HepG2 (cell line): ENCODE results near the gene AGXT. TPM values are rescaled to one million over a fixed set of nuclear protein-coding genes. Genes with fewer than 3 reads are reported as not detected.

Experiments
- ADNP ChIP-seq: sonication (generic); formaldehyde crosslinking; IDR thresholded peaks from 2 replicates; pipeline ENCODE4 v1.4.0; 2020; ENCODE audit warnings: missing genetic modification reagents
- CENPBD1 ChIP-seq: sonication (generic); formaldehyde crosslinking; IDR thresholded peaks from 2 replicates; pipeline ENCODE4 v1.8.0; 2022; ENCODE audit warnings: missing genetic modification reagents, low read depth, mild to moderate bottlenecking, borderline replicate concordance
- CHD4 ChIP-seq: fragments of 200-600 bp; sonication (generic); IDR thresholded peaks from 2 replicates; pipeline ENCODE4 v1.7.0; 2017; ENCODE audit warnings: mild to moderate bottlenecking, low read length, borderline replicate concordance
- CTCF ChIP-seq: sonication (generic); formaldehyde crosslinking; IDR thresholded peaks from 2 replicates; pipeline ENCODE4 v1.5.0; 2020; ENCODE audit warnings: mild to moderate bottlenecking, missing genetic modification reagents, moderate library complexity
- DZIP1 ChIP-seq: sonication (generic); formaldehyde crosslinking; IDR thresholded peaks from 2 replicates; pipeline ENCODE4 v1.5.0; 2020; ENCODE audit warnings: mild to moderate bottlenecking, missing genetic modification reagents
- ERF ChIP-seq: IDR thresholded peaks from 2 replicates; pipeline ENCODE4 v1.6.1; 2018; ENCODE audit warnings: missing biosample characterization, missing genetic modification reagents
- GTF3A ChIP-seq: sonication (generic); formaldehyde crosslinking; conservative IDR thresholded peaks from 2 replicates; pipeline ENCODE4 v1.4.0; 2020; ENCODE audit warnings: mild to moderate bottlenecking, missing genetic modification reagents
- NFE2L2 ChIP-seq: fragments of 150-350 bp; IDR thresholded peaks from 2 replicates; pipeline ENCODE4 v1.6.1; 2014; ENCODE audit warnings: low read length
- NFKB2 ChIP-seq: sonication (generic); formaldehyde crosslinking; IDR thresholded peaks from 2 replicates; pipeline ENCODE4 v1.4.0; 2020; ENCODE audit warnings: missing genetic modification reagents, borderline replicate concordance
- NR2F6 ChIP-seq, 2 experiments: IDR thresholded peaks; 2 replicates each; pipeline ENCODE4 v1.6.1; 2016; ENCODE audit warnings: antibody characterized with exemption in 1 of 2, mild to moderate bottlenecking in 1 of 2
- SRY ChIP-seq: sonication (generic); formaldehyde crosslinking; IDR thresholded peaks from 2 replicates; pipeline ENCODE4 v1.8.0; 2022; ENCODE audit warnings: mild to moderate bottlenecking, missing genetic modification reagents
- TEAD2 ChIP-seq: sonication (generic); formaldehyde crosslinking; IDR thresholded peaks from 2 replicates; pipeline ENCODE4 v1.9.0; 2021; ENCODE audit warnings: missing genetic modification reagents
- THAP7 ChIP-seq: sonication (generic); formaldehyde crosslinking; IDR thresholded peaks from 2 replicates; pipeline ENCODE4 v1.8.1; 2023; ENCODE audit warnings: mild to moderate bottlenecking, missing genetic modification reagents
- TP53 ChIP-seq: sonication (generic); formaldehyde crosslinking; conservative IDR thresholded peaks from 2 replicates; pipeline ENCODE4 v1.4.0; 2020; ENCODE audit warnings: missing genetic modification reagents
- XRCC5 ChIP-seq: fragments of 200-400 bp; formaldehyde crosslinking; optimal IDR thresholded peaks from 2 replicates; pipeline ENCODE3; 2017; ENCODE audit warnings: mild to moderate bottlenecking, low read length
- ZFX ChIP-seq: sonication (generic); formaldehyde crosslinking; IDR thresholded peaks from 2 replicates; pipeline ENCODE4 v1.4.0; 2020; ENCODE audit warnings: mild to moderate bottlenecking, low read depth, missing genetic modification reagents, moderate library complexity
- ZNF230 ChIP-seq: sonication (generic); formaldehyde crosslinking; IDR thresholded peaks from 2 replicates; pipeline ENCODE4 v1.4.0; 2020; ENCODE audit warnings: mild to moderate bottlenecking, missing genetic modification reagents
- ZNF331 ChIP-seq: sonication (generic); formaldehyde crosslinking; IDR thresholded peaks from 2 replicates; pipeline ENCODE4 v1.4.0; 2020; ENCODE audit warnings: missing genetic modification reagents
- ZNF614 ChIP-seq: IDR thresholded peaks from 2 replicates; pipeline ENCODE4 v1.6.1; 2018; ENCODE audit warnings: missing biosample characterization, missing genetic modification reagents, inconsistent platforms, borderline replicate concordance
- ZNF619 ChIP-seq: sonication (generic); formaldehyde crosslinking; IDR thresholded peaks from 2 replicates; pipeline ENCODE4 v1.4.0; 2020; ENCODE audit warnings: mild to moderate bottlenecking, missing genetic modification reagents
- ZNF644 ChIP-seq: IDR thresholded peaks from 2 replicates; pipeline ENCODE4 v1.6.1; 2016; ENCODE audit warnings: low read depth
- ZNF691 ChIP-seq: sonication (generic); formaldehyde crosslinking; IDR thresholded peaks from 2 replicates; pipeline ENCODE4 v1.4.0; 2020; ENCODE audit warnings: missing genetic modification reagents, low read depth, mild to moderate bottlenecking, borderline replicate concordance
- ZNF850 ChIP-seq: sonication (generic); formaldehyde crosslinking; conservative IDR thresholded peaks from 2 replicates; pipeline ENCODE4 v1.9.0; 2021; ENCODE audit warnings: mild to moderate bottlenecking, missing genetic modification reagents
- ZSCAN20 ChIP-seq: sonication (generic); formaldehyde crosslinking; IDR thresholded peaks from 2 replicates; pipeline ENCODE4 v1.4.0; 2020; ENCODE audit warnings: missing genetic modification reagents, mild to moderate bottlenecking, borderline replicate concordance
- ZSCAN21 ChIP-seq: sonication (generic); formaldehyde crosslinking; IDR thresholded peaks from 2 replicates; pipeline ENCODE4 v1.8.0; 2022; ENCODE audit warnings: mild to moderate bottlenecking, missing genetic modification reagents, moderate library complexity, borderline replicate concordance
- ZZZ3 ChIP-seq: sonication (generic); formaldehyde crosslinking; IDR thresholded peaks from 2 replicates; pipeline ENCODE4 v1.4.0; 2020; ENCODE audit warnings: missing genetic modification reagents, mild to moderate bottlenecking, borderline replicate concordance
- polyA plus RNA-seq, 8 experiments: library from polyadenylated mRNA; depleted of rRNA in 3 of 8; stranded (reverse) in 7 of 8; unstranded in 1 of 8; fragments of >200 nt; fragmentation: Illumina TruSeq in 4 of 8; extraction: Trizol in 4 of 8; gene quantifications; 2 replicates each; pipeline versions ENCODE4 v1.2.1 to v1.2.3, GENCODE V29; 2011 to 2016; ENCODE audit warnings: low read depth in 4 of 8, missing spikeins in 1 of 8, mixed read lengths in 1 of 8; ENCODE audit not compliant: insufficient read depth in 1 of 8
- total RNA-seq, 5 experiments: library from RNA; depleted of rRNA; stranded (reverse); fragments of >200 nt; fragmentation: Illumina TruSeq; extraction: Trizol; gene quantifications; 2 replicates each; pipeline ENCODE4 v1.2.3, GENCODE V29; 2016; ENCODE audit warnings: low read depth in 1 of 5

Gene AGXT
- total and polyA plus RNA-seq, 2 of the 13 experiments (the other 11 are each of a cell fraction or from before 2014, with no cell fraction given), result 41.9 to 96.1 TPM

- no peak for TF ChIP-seq THAP7 (CRISPR knock-in tag)
- no peak for TF ChIP-seq ERF (CRISPR knock-in tag)
- no peak; the same call in 1 of the 2 replicates for TF ChIP-seq NR2F6 (IDR thresholded peaks at IDR 0.05)
- TF ChIP-seq NR2F6 (CRISPR knock-in tag; IDR thresholded peaks at IDR 0.05), result no peak
- TF ChIP-seq ZSCAN20 (CRISPR knock-in tag), result no peak
- no peak for TF ChIP-seq ZNF691 (CRISPR knock-in tag)
- TF ChIP-seq ZNF230 (CRISPR knock-in tag), result no peak
- TF ChIP-seq ZNF619 (CRISPR knock-in tag), result no peak
- TF ChIP-seq ZNF850 (CRISPR knock-in tag), result no peak
- no peak for TF ChIP-seq CENPBD1
- no peak for TF ChIP-seq SRY (CRISPR knock-in tag)
- TF ChIP-seq ADNP (CRISPR knock-in tag), result no peak
- TF ChIP-seq ZFX (CRISPR knock-in tag), result peak; percentile 34; the same call in 1 of the 2 replicates
- no peak for TF ChIP-seq GTF3A
- TF ChIP-seq ZZZ3 (CRISPR knock-in tag), result no peak
- no peak for TF ChIP-seq TEAD2
- no peak for TF ChIP-seq DZIP1
- TF ChIP-seq CTCF (CRISPR knock-in tag), result peak; percentile 17; the same call in 1 of the 2 replicates
- no peak for TF ChIP-seq ZSCAN21 (CRISPR knock-in tag)
- TF ChIP-seq XRCC5, result no peak
- TF ChIP-seq ZNF614 (CRISPR knock-in tag), result no peak
- TF ChIP-seq NFE2L2, result no peak
- TF ChIP-seq NFKB2, result no peak
- TF ChIP-seq ZNF644 (CRISPR knock-in tag), result no peak
- TF ChIP-seq CHD4, result no peak
- TF ChIP-seq ZNF331, result no peak
- no peak for TF ChIP-seq TP53 (CRISPR knock-in tag)
These were observed 24.8 kb downstream of the AGXT start (continued) for GRCh38 chr2:240893363-240893844.
